HepG2 (cell line): Measurements from ENCODE around the gene BRMS1. TPM values are rescaled to one million over a fixed set of nuclear protein-coding genes. Genes with fewer than 3 reads are reported as not detected.

ENCODE experiments used
- CCAR2 ChIP-seq: fragments of 200-400 bp; formaldehyde crosslinking; optimal IDR thresholded peaks from 2 replicates; pipeline ENCODE3; 2018; ENCODE audit warnings: low read depth, mild to moderate bottlenecking, low read length, moderate library complexity
- FUBP1 ChIP-seq: sonication (generic); formaldehyde crosslinking; IDR thresholded peaks from 2 replicates; pipeline ENCODE4 v1.5.1; 2020; ENCODE audit warnings: missing genetic modification reagents, mild to moderate bottlenecking, borderline replicate concordance
- LCORL ChIP-seq, 2 experiments: fragments of 450-650 bp in 1 of 2; sonication (generic) in 1 of 2; formaldehyde crosslinking in 1 of 2; IDR thresholded peaks; 2 replicates each; pipeline versions ENCODE4 v1.5.0 to v1.6.1; 2017 to 2020; ENCODE audit warnings: antibody characterized with exemption in 1 of 2, missing genetic modification reagents in 1 of 2
- NFE2 ChIP-seq: sonication (generic); formaldehyde crosslinking; IDR thresholded peaks from 2 replicates; pipeline ENCODE4 v1.4.0; 2020; ENCODE audit warnings: missing genetic modification reagents
- SNAI1 ChIP-seq: sonication (generic); formaldehyde crosslinking; IDR thresholded peaks from 2 replicates; pipeline ENCODE4 v1.5.0; 2020; ENCODE audit warnings: mild to moderate bottlenecking, missing genetic modification reagents, borderline replicate concordance
- SNAPC2 ChIP-seq: sonication (generic); formaldehyde crosslinking; IDR thresholded peaks from 2 replicates; pipeline ENCODE4 v1.8.1; 2022; ENCODE audit warnings: mild to moderate bottlenecking, missing genetic modification reagents
- TBX2 ChIP-seq: sonication (generic); formaldehyde crosslinking; IDR thresholded peaks from 2 replicates; pipeline ENCODE4 v1.5.0; 2020; ENCODE audit warnings: missing genetic modification reagents, mild to moderate bottlenecking, borderline replicate concordance
- TCF12 ChIP-seq, 2 experiments: fragments of 450-650 bp in 1 of 2; sonication (generic) in 1 of 2; formaldehyde crosslinking in 1 of 2; IDR thresholded peaks; 2 replicates each; pipeline versions ENCODE4 v1.6.1 to v1.8.0; 2017 to 2022; ENCODE audit warnings: antibody characterized with exemption in 1 of 2, mild to moderate bottlenecking in 1 of 2, missing genetic modification reagents in 1 of 2, moderate library complexity in 1 of 2
- WIZ ChIP-seq: sonication (generic); formaldehyde crosslinking; IDR thresholded peaks from 2 replicates; pipeline ENCODE4 v1.5.1; 2020; ENCODE audit warnings: mild to moderate bottlenecking, missing genetic modification reagents
- ZBTB38 ChIP-seq: sonication (generic); formaldehyde crosslinking; IDR thresholded peaks from 2 replicates; pipeline ENCODE4 v1.5.1; 2020; ENCODE audit warnings: mild to moderate bottlenecking, missing genetic modification reagents
- ZNF552 ChIP-seq: sonication (generic); formaldehyde crosslinking; IDR thresholded peaks from 2 replicates; pipeline ENCODE4 v1.9.0; 2022; ENCODE audit warnings: missing genetic modification reagents, mild to moderate bottlenecking, borderline replicate concordance
- ZNF569 ChIP-seq: sonication (generic); formaldehyde crosslinking; IDR thresholded peaks from 2 replicates; pipeline ENCODE4 v1.5.0; 2020; ENCODE audit warnings: mild to moderate bottlenecking, missing genetic modification reagents, moderate library complexity, borderline replicate concordance
- ZNF646 ChIP-seq: sonication (generic); formaldehyde crosslinking; IDR thresholded peaks from 2 replicates; pipeline ENCODE4 v1.9.0; 2021; ENCODE audit warnings: mild to moderate bottlenecking, missing genetic modification reagents
- ZNF674 ChIP-seq: sonication (generic); formaldehyde crosslinking; IDR thresholded peaks from 2 replicates; pipeline ENCODE4 v1.5.0; 2020; ENCODE audit warnings: low read depth, mild to moderate bottlenecking, missing genetic modification reagents
- ZNF687 ChIP-seq: sonication (generic); formaldehyde crosslinking; IDR thresholded peaks from 2 replicates; pipeline ENCODE4 v1.5.1; 2020; ENCODE audit warnings: mild to moderate bottlenecking, missing genetic modification reagents, moderate library complexity
- ZNF737 ChIP-seq: sonication (generic); formaldehyde crosslinking; IDR thresholded peaks from 2 replicates; pipeline ENCODE4 v1.5.0; 2020; ENCODE audit warnings: missing genetic modification reagents, mild to moderate bottlenecking, borderline replicate concordance
- ZNF891 ChIP-seq: sonication (generic); formaldehyde crosslinking; IDR thresholded peaks from 2 replicates; pipeline ENCODE4 v1.5.0; 2020; ENCODE audit warnings: mild to moderate bottlenecking, missing genetic modification reagents
- polyA plus RNA-seq, 8 experiments: library from polyadenylated mRNA; depleted of rRNA in 3 of 8; stranded (reverse) in 7 of 8; unstranded in 1 of 8; fragments of >200 nt; fragmentation: Illumina TruSeq in 4 of 8; extraction: Trizol in 4 of 8; gene quantifications; 2 replicates each; pipeline versions ENCODE4 v1.2.1 to v1.2.3, GENCODE V29; 2011 to 2016; ENCODE audit warnings: low read depth in 4 of 8, missing spikeins in 1 of 8, mixed read lengths in 1 of 8; ENCODE audit not compliant: insufficient read depth in 1 of 8
- total RNA-seq, 5 experiments: library from RNA; depleted of rRNA; stranded (reverse); fragments of >200 nt; fragmentation: Illumina TruSeq; extraction: Trizol; gene quantifications; 2 replicates each; pipeline ENCODE4 v1.2.3, GENCODE V29; 2016; ENCODE audit warnings: low read depth in 1 of 5

BRMS1 gene
- total and polyA plus RNA-seq, 2 of the 13 experiments (the other 11 are each of a cell fraction or from before 2014, with no cell fraction given), result 15.8 to 55.7 TPM

GRCh38 chr11:66345316-66345649, 379 bp upstream of the BRMS1 start (continued):
- TF ChIP-seq ZNF646, result no peak
- no peak for TF ChIP-seq NFE2 (CRISPR knock-in tag)
- TF ChIP-seq SNAI1 (CRISPR knock-in tag), result no peak
- no peak for TF ChIP-seq ZNF737
- 0 out of 2 replicates have a peak, but pooled peaks have one; percentile 7 for TF ChIP-seq ZBTB38
- TF ChIP-seq ZNF891 (CRISPR knock-in tag), result no peak
- no peak for TF ChIP-seq ZNF552 (CRISPR knock-in tag)
- TF ChIP-seq CCAR2, result no peak
- TF ChIP-seq ZNF687 (CRISPR knock-in tag), result peak; percentile 57; the same call in 1 of the 2 replicates
- no peak for TF ChIP-seq FUBP1 (CRISPR knock-in tag)
- no peak for TF ChIP-seq ZNF569 (CRISPR knock-in tag)
- no peak for TF ChIP-seq WIZ (CRISPR knock-in tag)
- no peak for TF ChIP-seq TCF12 (IDR thresholded peaks at IDR 0.05)
- no peak for TF ChIP-seq TCF12 (CRISPR knock-in tag; IDR thresholded peaks at IDR 0.05)
- no peak; the same call in 1 of the 2 replicates for TF ChIP-seq TBX2 (CRISPR knock-in tag)
- no peak for TF ChIP-seq SNAPC2 (CRISPR knock-in tag)
- no peak for TF ChIP-seq ZNF674
- TF ChIP-seq LCORL (IDR thresholded peaks at IDR 0.05), result no peak
- 0 out of 2 replicates have a peak, but pooled peaks have one; percentile 13 for TF ChIP-seq LCORL (CRISPR knock-in tag; IDR thresholded peaks at IDR 0.05)
